Loucy (cell line): ENCODE measurements around the gene SENP2.
"Not testable (repeated sequence)": the region's sequence is repeated elsewhere in the genome, so short reads cannot be mapped to it uniquely, and the experiment has no call there.

Source experiments
- H2AFZ ChIP-seq: fragments of 200-600 bp; sonication (generic); 2 replicates; pipeline ENCODE4 v1.6.0; 2016; ENCODE audit warnings: antibody characterized with exemption, mild to moderate bottlenecking, low read length, moderate library complexity
- H3F3A ChIP-seq: fragments of 200-600 bp; 2 replicates; pipeline ENCODE4 v1.6.0; 2016; ENCODE audit warnings: antibody characterized with exemption, low read depth, mild to moderate bottlenecking
- H3K27me3 ChIP-seq: fragments of 200-600 bp; sonication (generic); 2 replicates; pipeline ENCODE4 v1.6.1; 2014; ENCODE audit warnings: low read length, mild to moderate bottlenecking; ENCODE audit not compliant: insufficient read depth, poor library complexity, severe bottlenecking
- H3K36me3 ChIP-seq: fragments of 200-600 bp; sonication (generic); 2 replicates; pipeline ENCODE4 v1.6.1; 2016; ENCODE audit warnings: low read length; ENCODE audit not compliant: insufficient read depth
- H3K4me1 ChIP-seq: fragments of 200-600 bp; sonication (generic); 2 replicates; pipeline ENCODE4 v1.5.1; 2014; ENCODE audit warnings: low read length, mild to moderate bottlenecking; ENCODE audit not compliant: insufficient read depth, poor library complexity, severe bottlenecking
- H3K4me2 ChIP-seq: fragments of 200-600 bp; sonication (generic); 2 replicates; pipeline ENCODE4 v1.6.0; 2014; ENCODE audit warnings: antibody characterized with exemption, low read length, low read depth, mild to moderate bottlenecking; ENCODE audit not compliant: poor library complexity, severe bottlenecking
- H3K4me3 ChIP-seq: fragments of 200-600 bp; sonication (generic); 2 replicates; pipeline ENCODE4 v1.5.1; 2014; ENCODE audit warnings: low read length, mild to moderate bottlenecking, mixed read lengths; ENCODE audit not compliant: poor library complexity, severe bottlenecking
- H3K79me2 ChIP-seq: fragments of 200-600 bp; sonication (generic); 2 replicates; pipeline ENCODE4 v1.6.1; 2014; ENCODE audit warnings: low read length; ENCODE audit not compliant: insufficient read depth
- H3K9ac ChIP-seq: fragments of 200-600 bp; sonication (generic); 2 replicates; pipeline ENCODE4 v1.6.0; 2014; ENCODE audit warnings: mild to moderate bottlenecking, low read depth, low read length, moderate library complexity; ENCODE audit not compliant: poor library complexity, severe bottlenecking
- H3K9me2 ChIP-seq: fragments of 200-600 bp; sonication (generic); replicated peaks from 2 replicates; pipeline ENCODE4 v1.6.1; 2016; ENCODE audit warnings: low read depth, low read length, mixed read lengths
- H3K9me3 ChIP-seq: fragments of 200-600 bp; sonication (generic); 2 replicates; pipeline ENCODE4 v1.6.1; 2014; ENCODE audit warnings: mild to moderate bottlenecking, antibody characterized with exemption, low read length, low read depth; ENCODE audit not compliant: insufficient read depth
- H4K20me1 ChIP-seq: fragments of 200-600 bp; sonication (generic); 2 replicates; pipeline ENCODE4 v1.6.0; 2014; ENCODE audit warnings: antibody characterized with exemption, low read length, mild to moderate bottlenecking; ENCODE audit not compliant: insufficient read depth, poor library complexity, severe bottlenecking
- EZH2phosphoT487 ChIP-seq: fragments of 200-600 bp; IDR thresholded peaks from 2 replicates; pipeline ENCODE4 v1.6.1; 2018; ENCODE audit warnings: antibody characterized with exemption, mild to moderate bottlenecking, moderate library complexity, borderline replicate concordance
- TF ChIP-seq, protein P1 (sequence below): fragments of 200-600 bp; sonication (generic); conservative IDR thresholded peaks from 2 replicates; pipeline ENCODE4 v1.5.1; 2014; ENCODE audit warnings: mild to moderate bottlenecking, antibody characterized with exemption, low read length

The SENP2 gene

DNA sequence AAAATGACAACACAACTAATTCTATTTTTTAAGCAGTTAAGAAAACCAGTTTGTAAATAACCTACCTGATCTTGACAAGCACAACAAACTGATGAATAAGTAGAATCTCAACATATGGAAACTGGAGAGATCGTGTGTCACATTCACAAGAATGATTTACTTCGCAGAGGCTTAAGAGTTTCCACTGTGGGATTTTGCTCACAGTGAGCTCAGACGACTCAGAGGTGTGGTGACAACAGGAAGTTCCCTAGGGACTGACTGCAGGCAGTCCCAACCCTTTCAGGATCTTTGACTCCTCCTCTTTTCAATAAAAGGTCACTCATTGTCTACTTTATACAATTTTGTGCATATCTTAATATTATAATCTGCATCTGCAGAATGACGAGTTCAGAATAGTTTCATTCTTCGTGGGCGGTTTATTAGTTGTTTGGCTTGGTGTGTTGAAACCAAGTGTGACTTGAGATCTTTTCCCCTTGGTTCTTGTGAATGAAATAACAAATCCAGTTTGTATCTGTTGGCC, 33.7 kb upstream of the SENP2 start, which contains the start of gene LIPH:
LIPH (minus strand) TSS at position 231 of the 520 bp plus-strand sequence; CDS start at position 114, 117 bp downstream.
- no peak for TF ChIP-seq EZH2phosphoT487
- TF ChIP-seq, protein P1, sequence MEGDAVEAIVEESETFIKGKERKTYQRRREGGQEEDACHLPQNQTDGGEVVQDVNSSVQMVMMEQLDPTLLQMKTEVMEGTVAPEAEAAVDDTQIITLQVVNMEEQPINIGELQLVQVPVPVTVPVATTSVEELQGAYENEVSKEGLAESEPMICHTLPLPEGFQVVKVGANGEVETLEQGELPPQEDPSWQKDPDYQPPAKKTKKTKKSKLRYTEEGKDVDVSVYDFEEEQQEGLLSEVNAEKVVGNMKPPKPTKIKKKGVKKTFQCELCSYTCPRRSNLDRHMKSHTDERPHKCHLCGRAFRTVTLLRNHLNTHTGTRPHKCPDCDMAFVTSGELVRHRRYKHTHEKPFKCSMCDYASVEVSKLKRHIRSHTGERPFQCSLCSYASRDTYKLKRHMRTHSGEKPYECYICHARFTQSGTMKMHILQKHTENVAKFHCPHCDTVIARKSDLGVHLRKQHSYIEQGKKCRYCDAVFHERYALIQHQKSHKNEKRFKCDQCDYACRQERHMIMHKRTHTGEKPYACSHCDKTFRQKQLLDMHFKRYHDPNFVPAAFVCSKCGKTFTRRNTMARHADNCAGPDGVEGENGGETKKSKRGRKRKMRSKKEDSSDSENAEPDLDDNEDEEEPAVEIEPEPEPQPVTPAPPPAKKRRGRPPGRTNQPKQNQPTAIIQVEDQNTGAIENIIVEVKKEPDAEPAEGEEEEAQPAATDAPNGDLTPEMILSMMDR = no peak
- H3K4me1 ChIP-seq = peaks cover 6% of the 10 kb centered on the region
- H3K9me3 ChIP-seq = no peaks in the 10 kb centered on the region
- H3K4me3 ChIP-seq = no peak within 1 kb of the TSS
- no peaks in the 10 kb centered on the region for H3K36me3 ChIP-seq
- no peaks in the 10 kb centered on the region for H3K27me3 ChIP-seq
- H3K9me2 ChIP-seq = no peaks in the 10 kb centered on the region
- peak within 1 kb of the TSS; percentile 91 for H2AFZ ChIP-seq
- no peak within 1 kb of the TSS for H3K9ac ChIP-seq
- H4K20me1 ChIP-seq = no peaks in the 10 kb centered on the region
- no peaks in the 10 kb centered on the region for H3F3A ChIP-seq
- H3K4me2 ChIP-seq = peak within 1 kb of the TSS; percentile 16
- no peaks in the 10 kb centered on the region for H3K79me2 ChIP-seq

DNA sequence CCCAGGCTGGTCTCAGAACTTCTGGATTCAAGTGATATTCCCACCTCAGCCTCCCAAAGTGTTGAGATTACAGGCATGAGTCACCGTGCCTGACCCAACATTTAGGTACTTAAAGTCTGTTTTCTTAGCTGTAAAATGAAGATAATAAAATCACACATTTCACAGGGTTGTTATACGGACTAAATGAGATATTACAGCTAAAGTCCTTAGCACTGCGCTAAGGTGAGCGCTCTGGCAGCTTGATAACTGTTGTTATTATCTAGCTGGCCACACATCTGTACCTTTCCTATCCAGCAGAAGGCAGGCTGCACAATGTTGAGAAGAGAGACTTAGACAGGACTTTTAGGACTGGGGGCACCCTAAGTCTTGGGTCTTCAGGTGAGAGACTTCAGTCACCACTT, 31.0 kb upstream of the SENP2 start:
- no peak overlapping the region for H3K4me2 ChIP-seq
- H3K9ac ChIP-seq = no peak overlapping the region
- no peaks in the 10 kb centered on the region for H3K9me3 ChIP-seq
- peaks cover 19% of the 10 kb centered on the region for H3K4me1 ChIP-seq
- H3K4me3 ChIP-seq = no peak overlapping the region
- no peaks in the 10 kb centered on the region for H3F3A ChIP-seq
- no peaks in the 10 kb centered on the region for H3K36me3 ChIP-seq
- no peaks in the 10 kb centered on the region for H3K9me2 ChIP-seq
- H3K27me3 ChIP-seq = no peaks in the 10 kb centered on the region
- H2AFZ ChIP-seq = no peak overlapping the region
- no peaks in the 10 kb centered on the region for H4K20me1 ChIP-seq
- TF ChIP-seq, protein P1 = no peak
- H3K79me2 ChIP-seq = no peaks in the 10 kb centered on the region

- Histone ChIP-seq H3K9me2 (no peaks in the 10 kb centered on the region), H3K4me2 (no peak overlapping the region), H2AFZ (no peak overlapping the region), H3K27me3 (no peaks in the 10 kb centered on the region), H3K79me2 (no peaks in the 10 kb centered on the region), H3K4me1 (peaks cover 26% of the 10 kb centered on the region), H4K20me1 (no peaks in the 10 kb centered on the region), H3K4me3 (no peak overlapping the region), H3K9ac (no peak overlapping the region), H3F3A (no peaks in the 10 kb centered on the region), H3K9me3 (no peaks in the 10 kb centered on the region), H3K36me3 (no peaks in the 10 kb centered on the region)
- TF ChIP-seq, protein P1 = no peak
- TF ChIP-seq EZH2phosphoT487 = no peak
Observed at GRCh38 chr3:185555860-185556347, 30.2 kb upstream of the SENP2 start.

GRCh38 chr3:185556640-185557039, 29.5 kb upstream of the SENP2 start:
- H3K27me3 ChIP-seq, H2AFZ ChIP-seq, H3F3A ChIP-seq, H4K20me1 ChIP-seq, H3K4me2 ChIP-seq, H3K79me2 ChIP-seq, H3K9ac ChIP-seq, H3K4me3 ChIP-seq, H3K9me2 ChIP-seq, H3K36me3 ChIP-seq, H3K9me3 ChIP-seq: not testable (repeated sequence)
- peaks cover 33% of the 10 kb centered on the region for H3K4me1 ChIP-seq
